Neural progenitor cell (in vitro differentiated cells): ENCODE data around the gene EEF1AKMT4. TPM values are rescaled to one million over a fixed set of nuclear protein-coding genes. Genes with fewer than 3 reads are reported as not detected.

Source experiments
- DNase-seq: peaks from one replicate; pipeline ENCODE4 v3.0.0-alpha.2; 2016; ENCODE audit warnings: low spot score
- H2AFZ ChIP-seq: fragments of 200-600 bp; sonication (generic); replicated peaks from 2 replicates; pipeline ENCODE4 v1.6.1; 2016; ENCODE audit warnings: antibody characterized with exemption
- H3F3A ChIP-seq: fragments of 200-600 bp; sonication (generic); 2 replicates; pipeline ENCODE4 v1.6.1; 2016; ENCODE audit warnings: antibody characterized with exemption, low read depth
- H3K27ac ChIP-seq: fragments of 200-600 bp; sonication (generic); 2 replicates; pipeline ENCODE4 v1.5.1; 2016; ENCODE audit warnings: mild to moderate bottlenecking
- H3K27me3 ChIP-seq: fragments of 200-600 bp; sonication (generic); 2 replicates; pipeline ENCODE4 v1.6.1; 2016; ENCODE audit warnings: mild to moderate bottlenecking, moderate library complexity
- H3K36me3 ChIP-seq: fragments of 200-600 bp; sonication (generic); 2 replicates; pipeline ENCODE4 v1.5.1; 2016
- H3K4me1 ChIP-seq: fragments of 200-600 bp; sonication (generic); 2 replicates; pipeline ENCODE4 v1.6.1; 2016; ENCODE audit warnings: mixed run types
- H3K4me2 ChIP-seq: fragments of 200-600 bp; sonication (generic); 2 replicates; pipeline ENCODE4 v1.6.1; 2016
- H3K4me3 ChIP-seq: fragments of 200-600 bp; sonication (generic); 2 replicates; pipeline ENCODE4 v1.5.1; 2016
- H3K79me2 ChIP-seq: fragments of 200-600 bp; sonication (generic); 2 replicates; pipeline ENCODE4 v1.6.1; 2016; ENCODE audit warnings: low read depth
- H3K9ac ChIP-seq: fragments of 200-600 bp; sonication (generic); 2 replicates; pipeline ENCODE4 v1.6.1; 2016
- H3K9me3 ChIP-seq: fragments of 200-600 bp; sonication (generic); 2 replicates; pipeline ENCODE4 v1.5.1; 2016; ENCODE audit warnings: low read depth
- H4K20me1 ChIP-seq: fragments of 200-600 bp; sonication (generic); 2 replicates; pipeline ENCODE4 v1.6.1; 2016; ENCODE audit warnings: low read depth
- H3K27ac Mint-ChIP-seq: 3 replicates; pipeline ENCODE4 v1.8.0; 2021; ENCODE audit warnings: mixed read lengths
- H3K27me3 Mint-ChIP-seq: 2 replicates; pipeline ENCODE4 v1.8.0; 2022; ENCODE audit warnings: low read depth, mild to moderate bottlenecking, inconsistent platforms, moderate library complexity, mixed read lengths; ENCODE audit not compliant: insufficient read depth
- H3K36me3 Mint-ChIP-seq: 3 replicates; pipeline ENCODE4 v1.8.0; 2021; ENCODE audit warnings: mixed read lengths
- H3K4me1 Mint-ChIP-seq: 3 replicates; pipeline ENCODE4 v1.8.0; 2021; ENCODE audit warnings: mixed read lengths
- H3K4me3 Mint-ChIP-seq: 3 replicates; pipeline ENCODE4 v1.8.0; 2021; ENCODE audit warnings: mild to moderate bottlenecking, moderate library complexity, mixed read lengths
- H3K9me3 Mint-ChIP-seq: 3 replicates; pipeline ENCODE4 v1.8.0; 2020; ENCODE audit warnings: mixed read lengths
- EZH2 ChIP-seq: fragments of 200-600 bp; sonication (generic); IDR thresholded peaks from 2 replicates; pipeline ENCODE4 v1.6.1; 2017; ENCODE audit warnings: antibody characterized with exemption, mild to moderate bottlenecking, moderate library complexity
- EZH2phosphoT487 ChIP-seq: fragments of 200-600 bp; sonication (generic); IDR thresholded peaks from 2 replicates; pipeline ENCODE4 v1.6.1; 2017; ENCODE audit warnings: antibody characterized with exemption
- total RNA-seq: library from RNA; depleted of rRNA; stranded (reverse); fragments of >200 nt; gene quantifications from 2 replicates; pipeline ENCODE4 v1.2.3, GENCODE V29; 2015; ENCODE audit warnings: low replicate concordance
- TF ChIP-seq, protein P1 (sequence below): fragments of 200-600 bp; sonication (generic); IDR thresholded peaks from 2 replicates; pipeline ENCODE4 v1.5.1; 2017; ENCODE audit warnings: antibody characterized with exemption, mild to moderate bottlenecking

The EEF1AKMT4 gene
- total RNA-seq, 1 donor from 2014 or later = 3.7 TPM

DNA sequence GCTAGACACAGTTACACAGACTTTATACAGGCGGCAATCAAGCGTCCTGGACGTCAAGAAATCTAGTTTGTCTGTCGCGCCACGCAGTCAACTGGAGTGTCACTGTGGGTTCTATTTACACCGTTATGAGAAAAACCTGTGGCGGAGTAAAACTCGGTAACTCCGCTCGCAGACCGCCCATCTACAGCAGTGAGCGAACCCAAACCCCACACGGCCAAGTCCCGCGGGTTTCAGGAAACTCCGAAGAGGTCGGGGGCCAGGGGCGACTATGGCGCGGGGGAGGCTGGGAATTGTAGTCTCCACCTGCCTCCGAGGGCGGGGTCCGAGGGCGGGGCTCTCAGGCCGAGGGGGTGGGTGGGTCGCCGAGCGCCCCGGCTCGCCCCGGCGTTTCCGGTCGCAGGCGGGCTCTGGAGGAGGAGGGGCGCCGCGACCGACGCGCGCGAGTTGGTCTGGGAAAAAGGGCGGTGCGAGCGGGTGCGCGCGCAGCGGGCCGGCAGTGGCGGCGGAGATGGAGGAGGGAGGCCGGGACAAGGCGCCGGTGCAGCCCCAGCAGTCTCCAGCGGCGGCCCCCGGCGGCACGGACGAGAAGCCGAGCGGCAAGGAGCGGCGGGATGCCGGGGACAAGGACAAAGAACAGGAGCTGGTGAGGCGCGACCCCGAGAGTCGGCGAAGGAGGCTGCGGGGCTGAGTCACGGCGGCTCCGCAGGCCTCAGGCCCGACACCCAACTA, 49.5 kb downstream of the EEF1AKMT4 start, which contains the start of gene PSMD2:
TSS of gene PSMD2 (plus strand) at position 483 of the 729 bp plus-strand sequence. CDS start at position 509, 26 bp downstream.
- peak within 1 kb of the TSS; percentile 95 for H2AFZ ChIP-seq
- peaks cover 9% of the 10 kb centered on the region for H3F3A ChIP-seq
- TF ChIP-seq EZH2phosphoT487 = no peak
- TF ChIP-seq, protein P1, sequence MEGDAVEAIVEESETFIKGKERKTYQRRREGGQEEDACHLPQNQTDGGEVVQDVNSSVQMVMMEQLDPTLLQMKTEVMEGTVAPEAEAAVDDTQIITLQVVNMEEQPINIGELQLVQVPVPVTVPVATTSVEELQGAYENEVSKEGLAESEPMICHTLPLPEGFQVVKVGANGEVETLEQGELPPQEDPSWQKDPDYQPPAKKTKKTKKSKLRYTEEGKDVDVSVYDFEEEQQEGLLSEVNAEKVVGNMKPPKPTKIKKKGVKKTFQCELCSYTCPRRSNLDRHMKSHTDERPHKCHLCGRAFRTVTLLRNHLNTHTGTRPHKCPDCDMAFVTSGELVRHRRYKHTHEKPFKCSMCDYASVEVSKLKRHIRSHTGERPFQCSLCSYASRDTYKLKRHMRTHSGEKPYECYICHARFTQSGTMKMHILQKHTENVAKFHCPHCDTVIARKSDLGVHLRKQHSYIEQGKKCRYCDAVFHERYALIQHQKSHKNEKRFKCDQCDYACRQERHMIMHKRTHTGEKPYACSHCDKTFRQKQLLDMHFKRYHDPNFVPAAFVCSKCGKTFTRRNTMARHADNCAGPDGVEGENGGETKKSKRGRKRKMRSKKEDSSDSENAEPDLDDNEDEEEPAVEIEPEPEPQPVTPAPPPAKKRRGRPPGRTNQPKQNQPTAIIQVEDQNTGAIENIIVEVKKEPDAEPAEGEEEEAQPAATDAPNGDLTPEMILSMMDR = no peak
- TF ChIP-seq EZH2 = no peak
- Mint-ChIP-seq H3K4me3 (peak within 1 kb of the TSS; percentile 97), H3K9me3 (no peaks in the 10 kb centered on the region), H3K4me1 (peaks cover 17% of the 10 kb centered on the region), H3K27ac (peak within 1 kb of the TSS; percentile 50), H3K36me3 (peaks cover 14% of the 10 kb centered on the region), H3K27me3 (peaks cover 2% of the 10 kb centered on the region)
- peak within 1 kb of the TSS; percentile 87 for H3K4me3 ChIP-seq
- H3K27me3 ChIP-seq = peaks cover 3% of the 10 kb centered on the region
- no peak within 1 kb of the TSS for H3K27ac ChIP-seq
- peak within 1 kb of the TSS; percentile 92 for H3K9ac ChIP-seq
- peak; percentile 99 for DNase-seq
- H3K79me2 ChIP-seq = peaks cover 32% of the 10 kb centered on the region
- peak within 1 kb of the TSS; percentile 92 for H3K4me2 ChIP-seq
- H4K20me1 ChIP-seq = peaks cover 16% of the 10 kb centered on the region
- H3K9me3 ChIP-seq = no peaks in the 10 kb centered on the region
- no peaks in the 10 kb centered on the region for H3K36me3 ChIP-seq
- peaks cover 8% of the 10 kb centered on the region for H3K4me1 ChIP-seq

GRCh38 chr3:184299488-184300377, 50.3 kb downstream of the EEF1AKMT4 start:
- Mint-ChIP-seq H3K27me3 (peaks cover 2% of the 10 kb centered on the region), H3K27ac (peak overlapping the region; percentile 22), H3K4me1 (peaks cover 17% of the 10 kb centered on the region), H3K9me3 (no peaks in the 10 kb centered on the region), H3K36me3 (peaks cover 19% of the 10 kb centered on the region), H3K4me3 (peak overlapping the region; percentile 97)
- peak overlapping the region; percentile 88 for H3K4me2 ChIP-seq
- peak overlapping the region; percentile 92 for H3K9ac ChIP-seq
- H3K79me2 ChIP-seq = peaks cover 32% of the 10 kb centered on the region
- peaks cover 8% of the 10 kb centered on the region for H3K4me1 ChIP-seq
- peaks cover under 1% of the 10 kb centered on the region for H3K36me3 ChIP-seq
- H3K27ac ChIP-seq = no peak overlapping the region
- peak overlapping the region; percentile 57 for H2AFZ ChIP-seq
- no peak for TF ChIP-seq EZH2
- TF ChIP-seq, protein P1 = no peak
- no peak for TF ChIP-seq EZH2phosphoT487
- no peaks in the 10 kb centered on the region for H3K9me3 ChIP-seq
- H3K27me3 ChIP-seq = peaks cover 3% of the 10 kb centered on the region
- H3K4me3 ChIP-seq = peak overlapping the region; percentile 87
- DNase-seq = no peak
- peaks cover 20% of the 10 kb centered on the region for H4K20me1 ChIP-seq
- H3F3A ChIP-seq = peaks cover 9% of the 10 kb centered on the region

DNA sequence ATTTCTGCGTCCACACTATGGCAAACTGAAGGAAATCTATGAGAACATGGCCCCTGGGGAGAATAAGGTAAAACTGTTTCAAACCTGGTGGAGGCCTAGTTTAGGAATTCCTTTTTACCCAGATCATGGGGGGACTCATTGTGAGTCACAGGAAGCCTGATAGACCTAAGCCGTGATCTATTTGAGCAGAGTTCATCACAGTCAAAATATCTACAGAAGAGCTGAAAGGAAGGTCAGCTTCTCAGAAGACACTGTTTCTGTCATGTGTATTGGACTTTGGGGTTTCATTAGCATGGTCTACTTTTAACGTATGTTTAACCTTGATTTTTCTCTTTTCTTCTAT, 50.9 kb downstream of the EEF1AKMT4 start:
- H3K27ac Mint-ChIP-seq = no peak overlapping the region
- DNase-seq = no peak
- H2AFZ ChIP-seq = no peak overlapping the region
- peaks cover 3% of the 10 kb centered on the region for H3K36me3 ChIP-seq
- peaks cover 32% of the 10 kb centered on the region for H3K79me2 ChIP-seq
- H3K4me3 ChIP-seq = peak overlapping the region; percentile 87
- H3K9me3 Mint-ChIP-seq = no peaks in the 10 kb centered on the region
- H3K4me1 Mint-ChIP-seq = peaks cover 17% of the 10 kb centered on the region
- H3K36me3 Mint-ChIP-seq = peaks cover 21% of the 10 kb centered on the region
- TF ChIP-seq, protein P1 = no peak
- no peak for TF ChIP-seq EZH2phosphoT487
- no peak for TF ChIP-seq EZH2
- peaks cover 2% of the 10 kb centered on the region for H3K27me3 Mint-ChIP-seq
- peak overlapping the region; percentile 92 for H3K9ac ChIP-seq
- no peaks in the 10 kb centered on the region for H3K9me3 ChIP-seq
- peaks cover 9% of the 10 kb centered on the region for H3F3A ChIP-seq
- H3K4me1 ChIP-seq = peaks cover 8% of the 10 kb centered on the region
- peaks cover 20% of the 10 kb centered on the region for H4K20me1 ChIP-seq
- peak overlapping the region; percentile 88 for H3K4me2 ChIP-seq
- H3K27ac ChIP-seq = no peak overlapping the region
- peak overlapping the region; percentile 97 for H3K4me3 Mint-ChIP-seq
- H3K27me3 ChIP-seq = peaks cover 3% of the 10 kb centered on the region
